ENCODE data around the gene RASGEF1C. TPM values are rescaled to one million over a fixed set of nuclear protein-coding genes. Genes with fewer than 3 reads are reported as not detected.

The RASGEF1C gene
- total RNA-seq, 1 experiment from 2014 or later: 0.29 TPM

DNA sequence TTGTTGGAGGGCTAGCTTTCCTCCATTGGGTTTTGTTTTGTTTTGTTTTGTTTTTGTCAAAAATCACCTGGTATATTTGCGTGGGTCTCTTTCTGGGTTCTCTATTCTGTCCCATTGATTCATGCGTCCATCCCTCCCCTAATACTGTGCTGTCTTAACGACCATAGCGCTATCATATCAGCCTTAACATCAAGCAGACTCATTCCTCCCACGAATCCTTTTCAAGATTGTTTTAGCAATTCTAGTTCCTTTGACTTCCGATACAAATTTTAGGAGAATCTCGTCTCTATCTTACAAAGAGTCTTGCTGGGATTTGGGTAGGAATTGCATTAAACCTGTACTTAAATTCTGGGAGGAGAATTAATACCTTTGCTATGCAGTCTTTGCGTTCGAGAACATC, 106.4 kb downstream of the RASGEF1C start:
- DNase-seq (no peak), ATAC-seq (no peak)
- Histone ChIP-seq H3F3A (ENCODE audit: low read length, unreplicated experiment) (no peaks in the 10 kb centered on the region), H3K4me2 (ENCODE audit: low read length) (no peak overlapping the region), H3K27me3 (ENCODE audit: low read length) (no peaks in the 10 kb centered on the region), H3K36me3 (ENCODE audit: low read depth, low read length) (no peaks in the 10 kb centered on the region), H3K9ac (ENCODE audit: low read length) (no peak overlapping the region), H3K79me2 (ENCODE audit: low read length) (no peaks in the 10 kb centered on the region), H3K9me3 (ENCODE audit: low read length) (0 out of 2 replicates have a peak, but pooled peaks cover 8% of the 10 kb centered on the region), H3K9me2 (replicated peaks; ENCODE audit: low read length) (no peaks in the 10 kb centered on the region), H4K20me1 (ENCODE audit: low read length) (no peaks in the 10 kb centered on the region), H3K27ac (ENCODE audit: low read length) (no peak overlapping the region), H3K4me1 (ENCODE audit: insufficient read depth, low read length) (no peaks in the 10 kb centered on the region), H2AFZ (ENCODE audit: low read length) (no peak overlapping the region), H3K4me3 (ENCODE audit: low read length) (no peak overlapping the region)
- BruUV-seq (replicated peaks): no TSS peak
- CTCF ChIA-PET: no interaction called here
- intact Hi-C loops (cut with micrococcal nuclease): no loop called here
- TF ChIP-seq EZH2phosphoT487 (IDR thresholded peaks at IDR 0.05; ENCODE audit: borderline replicate concordance, low read length) (no peak), EZH2 (IDR thresholded peaks at IDR 0.05; ENCODE audit: low read length, unreplicated experiment) (no peak)
- TF ChIP-seq, protein P1, sequence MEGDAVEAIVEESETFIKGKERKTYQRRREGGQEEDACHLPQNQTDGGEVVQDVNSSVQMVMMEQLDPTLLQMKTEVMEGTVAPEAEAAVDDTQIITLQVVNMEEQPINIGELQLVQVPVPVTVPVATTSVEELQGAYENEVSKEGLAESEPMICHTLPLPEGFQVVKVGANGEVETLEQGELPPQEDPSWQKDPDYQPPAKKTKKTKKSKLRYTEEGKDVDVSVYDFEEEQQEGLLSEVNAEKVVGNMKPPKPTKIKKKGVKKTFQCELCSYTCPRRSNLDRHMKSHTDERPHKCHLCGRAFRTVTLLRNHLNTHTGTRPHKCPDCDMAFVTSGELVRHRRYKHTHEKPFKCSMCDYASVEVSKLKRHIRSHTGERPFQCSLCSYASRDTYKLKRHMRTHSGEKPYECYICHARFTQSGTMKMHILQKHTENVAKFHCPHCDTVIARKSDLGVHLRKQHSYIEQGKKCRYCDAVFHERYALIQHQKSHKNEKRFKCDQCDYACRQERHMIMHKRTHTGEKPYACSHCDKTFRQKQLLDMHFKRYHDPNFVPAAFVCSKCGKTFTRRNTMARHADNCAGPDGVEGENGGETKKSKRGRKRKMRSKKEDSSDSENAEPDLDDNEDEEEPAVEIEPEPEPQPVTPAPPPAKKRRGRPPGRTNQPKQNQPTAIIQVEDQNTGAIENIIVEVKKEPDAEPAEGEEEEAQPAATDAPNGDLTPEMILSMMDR (conservative IDR thresholded peaks at IDR 0.05; ENCODE audit: low read depth, low read length): no peak
- POLR2A ChIA-PET (ENCODE audit: unreplicated experiment): no interaction called here

GRCh38 chr5:180101451-180102105, 107.4 kb downstream of the RASGEF1C start:
- Histone ChIP-seq H3K79me2 (ENCODE audit: low read length) (no peaks in the 10 kb centered on the region), H3K4me1 (ENCODE audit: insufficient read depth, low read length) (no peaks in the 10 kb centered on the region), H3K9me2 (replicated peaks; ENCODE audit: low read length) (no peaks in the 10 kb centered on the region), H3K27me3 (ENCODE audit: low read length) (no peaks in the 10 kb centered on the region), H2AFZ (ENCODE audit: low read length) (no peak overlapping the region), H4K20me1 (ENCODE audit: low read length) (no peaks in the 10 kb centered on the region), H3K9ac (ENCODE audit: low read length) (no peak overlapping the region), H3K4me2 (ENCODE audit: low read length) (no peak overlapping the region), H3K4me3 (ENCODE audit: low read length) (no peak overlapping the region), H3K27ac (ENCODE audit: low read length) (no peak overlapping the region), H3K9me3 (ENCODE audit: low read length) (0 out of 2 replicates have a peak, but pooled peaks cover under 1% of the 10 kb centered on the region), H3K36me3 (ENCODE audit: low read depth, low read length) (no peaks in the 10 kb centered on the region), H3F3A (ENCODE audit: low read length, unreplicated experiment) (no peaks in the 10 kb centered on the region)
- TF ChIP-seq EZH2phosphoT487 (IDR thresholded peaks at IDR 0.05; ENCODE audit: borderline replicate concordance, low read length): no peak
- no peak for TF ChIP-seq EZH2 (IDR thresholded peaks at IDR 0.05; ENCODE audit: low read length, unreplicated experiment)
- TF ChIP-seq, protein P1 (conservative IDR thresholded peaks at IDR 0.05; ENCODE audit: low read depth, low read length): no peak
- CTCF ChIA-PET: no interaction called here
- no TSS peak for BruUV-seq (replicated peaks)
- intact Hi-C loops (cut with micrococcal nuclease): no loop called here
- ATAC-seq: no peak
- DNase-seq: no peak
- POLR2A ChIA-PET (ENCODE audit: unreplicated experiment): no interaction called here

GRCh38 chr5:180100621-180101450, 108.2 kb downstream of the RASGEF1C start:
- DNase-seq: no peak
- Histone ChIP-seq H3K27me3 (ENCODE audit: low read length) (no peaks in the 10 kb centered on the region), H3K4me2 (ENCODE audit: low read length) (no peak overlapping the region), H3K9ac (ENCODE audit: low read length) (no peak overlapping the region), H3K9me2 (replicated peaks; ENCODE audit: low read length) (no peaks in the 10 kb centered on the region), H4K20me1 (ENCODE audit: low read length) (no peaks in the 10 kb centered on the region), H3K9me3 (ENCODE audit: low read length) (no peaks in the 10 kb centered on the region), H3F3A (ENCODE audit: low read length, unreplicated experiment) (no peaks in the 10 kb centered on the region), H3K27ac (ENCODE audit: low read length) (no peak overlapping the region), H3K79me2 (ENCODE audit: low read length) (no peaks in the 10 kb centered on the region), H3K4me1 (ENCODE audit: insufficient read depth, low read length) (no peaks in the 10 kb centered on the region), H3K4me3 (ENCODE audit: low read length) (no peak overlapping the region), H2AFZ (ENCODE audit: low read length) (no peak overlapping the region), H3K36me3 (ENCODE audit: low read depth, low read length) (no peaks in the 10 kb centered on the region)
- no peak for ATAC-seq
- TF ChIP-seq, protein P1 (conservative IDR thresholded peaks at IDR 0.05; ENCODE audit: low read depth, low read length): no peak
- TF ChIP-seq EZH2phosphoT487 (IDR thresholded peaks at IDR 0.05; ENCODE audit: borderline replicate concordance, low read length) (no peak), EZH2 (IDR thresholded peaks at IDR 0.05; ENCODE audit: low read length, unreplicated experiment) (no peak)
- BruUV-seq (replicated peaks): no TSS peak
- intact Hi-C loops (cut with micrococcal nuclease): no loop called here
- ChIA-PET CTCF (no interaction called here), POLR2A (ENCODE audit: unreplicated experiment) (no interaction called here)

Data from PC-3 (cell line).